ENCODE data around the gene ZXDC.

Gene ZXDC

GRCh38 chr3:126439968-126440708, 35.6 kb downstream of the ZXDC start:
- no peak for DNase-seq (ENCODE audit: extremely low read depth in 1 of 2, low read depth in 1 of 2)

DNA sequence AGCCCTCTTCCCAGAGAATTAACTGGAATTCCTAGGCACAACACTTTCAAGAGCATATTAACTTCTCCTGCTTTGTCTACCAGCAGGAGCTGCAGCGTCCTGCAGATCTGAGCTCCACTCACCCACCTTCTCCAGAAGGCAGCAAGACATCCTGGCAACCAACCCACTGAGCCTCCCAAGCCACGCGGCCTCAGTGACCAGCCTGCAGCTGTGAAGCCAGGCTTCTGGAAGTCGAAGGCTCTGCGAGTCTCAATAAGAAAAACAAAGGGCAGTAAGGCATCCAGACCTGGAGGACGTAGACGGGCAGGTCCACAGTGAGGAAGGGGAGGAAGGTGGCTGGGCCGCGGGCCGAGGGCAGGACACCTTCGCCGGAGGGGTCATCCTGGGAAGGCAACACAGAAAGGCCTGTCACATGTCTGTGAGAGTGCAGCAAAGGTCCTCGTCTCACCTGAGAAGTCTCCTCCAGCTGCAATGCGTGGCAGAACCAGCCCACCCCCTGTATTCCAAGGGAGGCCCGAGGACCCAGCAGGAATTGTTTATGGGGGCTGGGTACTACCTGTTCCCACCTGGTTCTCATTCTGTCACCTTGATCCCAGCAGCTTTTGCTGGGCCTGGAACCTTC, 36.2 kb downstream of the ZXDC start:
- DNase-seq (ENCODE audit: extremely low read depth in 1 of 2, low read depth in 1 of 2), result no peak

- no peak for DNase-seq (ENCODE audit: extremely low read depth in 1 of 2, low read depth in 1 of 2)
Measured at GRCh38 chr3:126438746-126439145, 36.9 kb downstream of the ZXDC start.

DNA sequence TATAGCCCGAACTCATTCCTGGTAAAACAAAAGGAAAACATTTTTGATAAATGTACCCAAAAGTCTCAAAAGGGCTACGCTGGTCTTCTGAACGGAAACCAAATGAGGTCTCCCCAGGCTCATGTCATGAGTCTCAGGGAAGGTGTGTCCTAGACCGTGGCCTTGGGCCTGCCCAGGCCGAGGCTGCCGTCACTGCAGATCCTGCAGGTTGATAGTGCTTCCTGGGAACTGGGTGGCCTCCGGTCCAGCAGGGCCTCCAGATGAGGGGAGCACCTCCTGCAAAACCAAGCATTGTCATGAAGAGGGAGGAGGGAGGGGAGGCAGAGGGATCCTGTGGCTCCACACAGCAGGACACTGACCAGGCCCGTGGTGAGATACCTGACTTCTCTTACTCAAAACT, 37.5 kb downstream of the ZXDC start:
- no peak for DNase-seq (ENCODE audit: extremely low read depth in 1 of 2, low read depth in 1 of 2)

GRCh38 chr3:126436826-126437717, 38.6 kb downstream of the ZXDC start:
- no peak for DNase-seq (ENCODE audit: extremely low read depth in 1 of 2, low read depth in 1 of 2)

- no peak for DNase-seq (ENCODE audit: extremely low read depth in 1 of 2, low read depth in 1 of 2)
Measured at GRCh38 chr3:126435456-126436315, 40.0 kb downstream of the ZXDC start.

DNA sequence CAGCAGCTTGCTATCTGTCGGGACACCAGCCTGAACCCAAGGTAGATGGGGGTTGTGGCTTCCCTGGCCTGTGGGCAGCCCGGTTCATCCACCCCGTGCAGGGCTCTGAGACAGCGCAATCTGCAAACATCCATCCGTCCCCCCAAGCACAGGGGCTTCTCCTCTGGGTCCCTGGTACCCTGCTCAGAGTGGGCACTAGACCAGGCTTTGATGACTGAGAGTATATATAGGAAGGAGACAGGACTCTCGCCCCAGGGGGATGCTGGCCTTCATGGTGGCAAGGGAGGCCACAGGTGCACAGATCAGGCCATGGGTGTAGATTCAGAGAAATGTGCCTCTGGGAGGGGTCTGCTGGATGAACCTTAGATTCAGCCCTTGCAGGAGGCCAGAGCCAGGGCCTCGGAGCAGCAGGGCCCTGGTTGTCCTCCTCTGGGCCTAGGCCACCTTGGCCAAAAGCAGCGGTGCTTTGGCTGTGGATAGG, 40.7 kb downstream of the ZXDC start:
- DNase-seq (ENCODE audit: extremely low read depth in 1 of 2, low read depth in 1 of 2), result no peak

DNA sequence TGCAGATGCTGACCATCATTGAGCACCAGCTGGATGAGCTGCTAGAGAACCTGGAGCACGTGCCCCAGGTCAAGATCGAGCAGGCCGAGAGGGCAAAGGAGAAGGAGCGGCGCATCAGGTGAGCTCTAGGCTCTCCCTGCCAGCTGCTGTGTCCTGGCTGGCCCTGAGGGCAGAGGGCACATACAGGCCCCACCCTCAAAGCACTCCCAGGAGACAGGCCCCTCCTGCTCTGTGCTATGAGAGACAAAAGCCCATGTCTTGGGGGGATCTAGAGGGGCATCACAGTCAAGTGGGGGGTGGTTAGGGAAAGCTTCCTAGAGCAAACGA, 41.5 kb downstream of the ZXDC start:
- no peak for DNase-seq (ENCODE audit: extremely low read depth in 1 of 2, low read depth in 1 of 2)

- DNase-seq (ENCODE audit: extremely low read depth in 1 of 2, low read depth in 1 of 2), result no peak
Measured at GRCh38 chr3:126433496-126434263, 42.0 kb downstream of the ZXDC start.

- DNase-seq (ENCODE audit: extremely low read depth in 1 of 2, low read depth in 1 of 2), result no peak
Measured at GRCh38 chr3:126433105-126433430, 42.6 kb downstream of the ZXDC start.

DNA sequence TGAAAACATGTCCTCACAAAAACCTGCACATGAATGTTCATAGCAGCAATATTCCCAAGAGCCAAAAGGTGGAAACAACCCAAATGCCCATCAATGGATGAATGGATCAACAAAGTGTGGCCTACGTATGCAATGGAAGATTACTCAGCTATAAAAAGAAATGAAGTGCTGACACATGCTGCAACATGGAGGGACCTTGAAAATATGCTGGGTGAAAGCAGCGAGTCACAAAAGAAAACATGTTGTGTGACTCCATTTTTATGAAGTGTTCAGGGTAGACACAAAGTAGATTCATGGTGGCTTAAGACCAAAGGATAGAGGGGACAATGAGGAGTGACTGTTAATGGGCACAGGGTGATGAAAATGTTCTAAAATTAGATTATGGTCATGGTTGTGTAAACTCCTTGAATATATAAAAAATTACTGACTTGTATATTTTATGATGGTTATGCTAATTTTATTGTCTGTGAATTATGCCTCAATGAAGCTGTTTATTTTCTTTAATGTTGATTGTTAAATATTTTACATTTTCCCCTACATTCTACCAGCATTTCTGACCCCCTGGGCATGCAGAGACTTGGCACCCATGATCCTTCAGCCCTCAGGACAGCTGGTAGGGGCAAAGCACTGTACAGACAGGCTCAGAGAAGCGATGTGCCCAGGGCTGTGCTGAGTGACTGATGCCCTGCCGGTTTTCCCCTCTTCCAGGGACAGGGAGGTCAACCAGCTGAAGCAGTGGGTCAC, 43.2 kb downstream of the ZXDC start:
- no peak for DNase-seq (ENCODE audit: extremely low read depth in 1 of 2, low read depth in 1 of 2)

- no peak for DNase-seq (ENCODE audit: extremely low read depth in 1 of 2, low read depth in 1 of 2)
Measured at GRCh38 chr3:126431103-126431534, 44.6 kb downstream of the ZXDC start.

- no peak for DNase-seq (ENCODE audit: extremely low read depth in 1 of 2, low read depth in 1 of 2)
Measured at GRCh38 chr3:126424751-126425150, 50.9 kb downstream of the ZXDC start.

- DNase-seq (ENCODE audit: extremely low read depth in 1 of 2, low read depth in 1 of 2), result no peak
Measured at GRCh38 chr3:126424039-126424717, 51.5 kb downstream of the ZXDC start.

- no peak for DNase-seq (ENCODE audit: extremely low read depth in 1 of 2, low read depth in 1 of 2)
Measured at GRCh38 chr3:126423191-126424038, 52.3 kb downstream of the ZXDC start.

GRCh38 chr3:126422571-126423091, 53.1 kb downstream of the ZXDC start:
- no peak for DNase-seq (ENCODE audit: extremely low read depth in 1 of 2, low read depth in 1 of 2)

DNA sequence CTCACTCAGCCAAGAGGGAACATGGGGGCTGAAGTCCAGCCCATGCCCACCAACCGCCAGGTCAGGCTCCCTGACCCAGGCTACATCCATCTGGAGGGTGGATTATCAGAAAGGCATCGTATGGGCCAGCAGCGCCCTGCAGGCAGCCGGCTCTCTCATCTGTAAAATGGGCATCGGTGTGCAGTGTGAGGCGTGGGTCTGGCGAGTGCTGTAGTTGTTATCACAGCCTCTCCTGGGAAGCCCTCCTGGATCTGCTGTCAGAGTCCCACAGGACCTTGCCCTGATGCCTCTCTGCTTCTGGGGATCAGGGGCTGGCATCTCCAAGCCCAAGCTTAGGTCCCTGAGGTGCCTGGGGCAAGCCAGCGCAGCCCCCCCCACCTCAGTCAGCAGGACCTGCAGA, 53.6 kb downstream of the ZXDC start:
- no peak for DNase-seq (ENCODE audit: extremely low read depth in 1 of 2, low read depth in 1 of 2)

Measured in stimulated activated CD8-positive, alpha-beta memory T cell treated with anti-CD3 and anti-CD28 coated beads, Interleukin-7, amount 100 ng/mL, for 48 hours (primary cell).